SK-N-MC (cell line): ENCODE results near the gene NDUFAF2.

Experiments used
- DNase-seq: peaks from one replicate; pipeline ENCODE4 v3.0.0-alpha.2; 2011; ENCODE audit warnings: low read depth, low spot score
- H3K27ac ChIP-seq: fragments of 200-600 bp; sonication (generic); 2 replicates; pipeline ENCODE4 v1.5.1; 2016; ENCODE audit warnings: mixed run types
- H3K36me3 ChIP-seq: fragments of 200-600 bp; sonication (generic); 2 replicates; pipeline ENCODE4 v1.6.1; 2017; ENCODE audit warnings: antibody characterized with exemption, low read length, mixed read lengths; ENCODE audit not compliant: insufficient read depth
- H3K4me3 ChIP-seq: fragments of 200-600 bp; sonication (generic); 2 replicates; pipeline ENCODE4 v1.5.1; 2016
- H3K9ac ChIP-seq: fragments of 200-600 bp; sonication (generic); 2 replicates; pipeline ENCODE4 v1.8.0; 2017; ENCODE audit warnings: mixed run types, mixed read lengths; ENCODE audit not compliant: insufficient read length
- H3K9me3 ChIP-seq: fragments of 200-600 bp; sonication (generic); 2 replicates; pipeline ENCODE4 v1.6.1; 2017; ENCODE audit warnings: low read depth, mild to moderate bottlenecking, antibody characterized with exemption, low read length, moderate library complexity, mixed read lengths
- EZH2 ChIP-seq: fragments of 200-600 bp; sonication (generic); IDR thresholded peaks from one replicate; pipeline ENCODE4 v1.6.1; 2017; ENCODE audit warnings: antibody characterized with exemption
- FOXP2 ChIP-seq: optimal IDR thresholded peaks from 2 replicates; pipeline ENCODE3; 2011; ENCODE audit warnings: mild to moderate bottlenecking, moderate library complexity; ENCODE audit not compliant: insufficient read depth; ENCODE audit errors: extremely low read length, control extremely low read depth
- POLR2AphosphoS5 ChIP-seq: IDR thresholded peaks from 2 replicates; pipeline ENCODE4 v1.6.1; 2012; ENCODE audit warnings: mild to moderate bottlenecking, low read depth, low read length, borderline replicate concordance

NDUFAF2 gene

DNA sequence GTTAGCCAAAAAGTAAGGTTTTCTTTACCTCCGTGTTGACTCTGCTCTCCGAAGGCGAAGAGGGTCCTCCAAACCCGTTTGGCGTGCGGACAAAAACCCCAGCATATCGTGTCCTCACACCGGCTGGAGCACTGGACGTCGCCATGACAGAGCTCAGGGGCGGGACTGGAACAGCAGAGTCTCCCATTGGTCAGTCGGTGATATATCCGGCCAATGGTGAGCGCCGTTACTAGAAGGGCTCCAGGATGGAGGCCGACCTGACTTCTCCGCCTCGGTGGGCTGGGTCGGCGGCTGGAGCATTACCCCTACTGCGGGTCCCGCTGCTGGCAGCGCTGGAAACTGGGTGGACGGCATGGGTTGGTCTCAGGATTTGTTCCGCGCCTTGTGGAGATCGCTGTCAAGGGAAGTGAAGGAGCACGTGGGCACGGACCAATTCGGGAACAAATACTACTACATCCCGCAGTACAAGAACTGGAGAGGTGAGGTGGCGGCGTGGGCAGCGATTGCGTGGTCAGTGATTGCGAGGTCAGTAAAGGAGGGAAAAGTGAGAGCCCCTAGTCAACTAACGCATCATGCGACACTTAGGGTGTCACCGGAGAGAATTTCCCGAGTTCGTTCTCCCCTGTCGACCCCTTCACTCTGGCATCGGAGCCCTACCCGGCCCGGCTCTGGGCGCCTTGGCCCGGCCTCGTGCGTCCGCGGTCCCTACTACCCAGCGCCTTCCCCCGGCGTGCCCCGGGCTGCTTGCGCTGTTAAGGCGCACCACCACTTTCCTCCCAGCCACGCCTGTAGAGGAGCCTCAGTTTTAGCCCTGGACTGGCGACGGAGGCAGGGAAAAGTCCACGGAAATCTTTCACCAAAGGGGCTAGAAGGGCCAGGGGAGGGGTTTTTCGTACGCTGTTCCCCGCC is at the start of gene NDUFAF2, which contains the start of gene ERCC8:
Gene NDUFAF2 (plus strand): TSS at position 302 of the 909 bp plus-strand sequence. CDS start 51 bp downstream, at position 353.
Gene ERCC8 (minus strand): TSS at position 167 of the 909 bp plus-strand sequence. CDS start 62 bp downstream, at position 105.
- Histone ChIP-seq H3K27ac (no peak within 1 kb of the TSS), H3K9me3 (peaks cover 5% of the 10 kb centered on the region; the same call in 1 of the 2 replicates), H3K9ac (peak within 1 kb of the TSS; percentile 72), H3K36me3 (peaks cover 16% of the 10 kb centered on the region), H3K4me3 (peak within 1 kb of the TSS; percentile 91)
- no peak for TF ChIP-seq EZH2
- TF ChIP-seq FOXP2: no peak
- peak; percentile 79 for TF ChIP-seq POLR2AphosphoS5
- DNase-seq: no peak

GRCh38 chr5:60896991-60897390 is 48.0 kb upstream of the NDUFAF2 start:
- Histone ChIP-seq H3K4me3 (no peak overlapping the region), H3K36me3 (peaks cover 24% of the 10 kb centered on the region), H3K9me3 (no peaks in the 10 kb centered on the region), H3K9ac (no peak overlapping the region), H3K27ac (no peak overlapping the region)
- no peak for TF ChIP-seq POLR2AphosphoS5
- TF ChIP-seq FOXP2: no peak
- TF ChIP-seq EZH2: no peak
- no peak for DNase-seq

DNA sequence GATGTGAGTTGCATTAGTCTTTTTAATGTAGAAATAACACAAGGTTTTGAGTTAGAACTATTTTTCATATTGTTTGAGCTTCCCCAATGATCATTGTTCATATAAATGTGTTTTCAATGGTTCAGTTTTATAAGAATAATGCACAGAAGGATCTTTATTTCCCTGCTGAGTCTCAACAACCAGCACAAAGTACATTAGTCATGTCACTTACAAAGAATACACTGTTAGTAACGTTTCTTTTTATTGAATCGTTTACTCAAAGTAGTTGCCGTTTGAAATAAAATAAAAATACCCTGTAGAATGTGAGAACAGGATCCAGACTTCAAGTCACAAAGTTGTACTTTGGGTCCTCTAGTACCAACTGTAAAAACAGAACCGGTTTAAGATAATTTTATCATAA is 41.6 kb upstream of the NDUFAF2 start:
- Histone ChIP-seq H3K9ac (no peak overlapping the region), H3K9me3 (no peaks in the 10 kb centered on the region), H3K4me3 (no peak overlapping the region), H3K27ac (no peak overlapping the region), H3K36me3 (no peaks in the 10 kb centered on the region; the same call in 1 of the 2 replicates)
- no peak for DNase-seq
- TF ChIP-seq POLR2AphosphoS5 (no peak), FOXP2 (no peak), EZH2 (no peak)

- Histone ChIP-seq H3K9me3 (no peaks in the 10 kb centered on the region), H3K4me3 (no peak overlapping the region), H3K9ac (no peak overlapping the region), H3K27ac (no peak overlapping the region), H3K36me3 (peaks cover 29% of the 10 kb centered on the region)
- no peak for TF ChIP-seq EZH2
- TF ChIP-seq FOXP2: no peak
- no peak for DNase-seq
Observed at GRCh38 chr5:60916646-60917045, 28.4 kb upstream of the NDUFAF2 start.

GRCh38 chr5:60918466-60918865 is 26.5 kb upstream of the NDUFAF2 start:
- DNase-seq: no peak
- no peak overlapping the region for H3K9ac ChIP-seq
- TF ChIP-seq POLR2AphosphoS5 (no peak), FOXP2 (no peak), EZH2 (no peak)
- no peaks in the 10 kb centered on the region for H3K9me3 ChIP-seq
- H3K36me3 ChIP-seq: peaks cover 34% of the 10 kb centered on the region
- no peak overlapping the region for H3K4me3 ChIP-seq
- H3K27ac ChIP-seq: no peak overlapping the region

- no peak for TF ChIP-seq EZH2
- TF ChIP-seq POLR2AphosphoS5: no peak
- no peak for TF ChIP-seq FOXP2
- Histone ChIP-seq H3K9me3 (no peaks in the 10 kb centered on the region), H3K4me3 (no peak overlapping the region), H3K36me3 (peaks cover 24% of the 10 kb centered on the region), H3K9ac (no peak overlapping the region), H3K27ac (no peak overlapping the region)
- DNase-seq: no peak
Observed at GRCh38 chr5:60927450-60927849, 17.6 kb upstream of the NDUFAF2 start.

DNA sequence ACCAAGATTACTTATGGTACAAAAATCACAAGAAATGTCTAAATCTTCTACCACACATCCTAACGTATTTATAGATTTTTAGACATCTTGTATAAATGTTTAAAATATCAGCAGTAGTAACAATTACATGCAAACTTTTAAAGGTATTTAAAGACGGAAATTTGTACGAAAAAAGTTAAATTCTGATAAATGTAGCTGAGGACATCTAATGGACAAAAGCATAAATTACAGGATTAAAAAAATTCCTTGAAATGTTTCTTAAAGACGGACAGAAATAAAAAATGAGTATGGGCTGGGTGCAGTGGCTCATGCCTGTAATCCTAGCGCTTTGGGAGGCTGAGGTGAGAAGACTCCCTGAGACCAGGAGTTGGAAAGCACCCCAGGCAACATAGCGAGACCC is 16.0 kb upstream of the NDUFAF2 start:
- Histone ChIP-seq H3K4me3 (no peak overlapping the region), H3K9ac (no peak overlapping the region), H3K36me3 (peaks cover 21% of the 10 kb centered on the region), H3K27ac (no peak overlapping the region), H3K9me3 (no peaks in the 10 kb centered on the region)
- no peak for DNase-seq
- no peak for TF ChIP-seq POLR2AphosphoS5
- TF ChIP-seq EZH2: no peak
- TF ChIP-seq FOXP2: no peak

- Histone ChIP-seq H3K4me3 (peak overlapping the region; percentile 91), H3K9ac (no peak overlapping the region), H3K36me3 (peaks cover 27% of the 10 kb centered on the region), H3K27ac (no peak overlapping the region), H3K9me3 (peaks cover 5% of the 10 kb centered on the region; the same call in 1 of the 2 replicates)
- TF ChIP-seq FOXP2 (no peak), EZH2 (no peak), POLR2AphosphoS5 (no peak)
- no peak for DNase-seq
Observed at GRCh38 chr5:60943624-60944023, 1.4 kb upstream of the NDUFAF2 start.

- TF ChIP-seq POLR2AphosphoS5 (no peak), FOXP2 (no peak), EZH2 (no peak)
- Histone ChIP-seq H3K4me3 (peak overlapping the region; percentile 91), H3K36me3 (peaks cover 9% of the 10 kb centered on the region), H3K9ac (peak overlapping the region; percentile 62), H3K27ac (no peak overlapping the region), H3K9me3 (peaks cover 5% of the 10 kb centered on the region; the same call in 1 of the 2 replicates)
- DNase-seq: no peak
Observed at GRCh38 chr5:60945813-60946187, 795 bp downstream of the NDUFAF2 start.
